H1 (cell line): ENCODE data around the gene SEMA4F. TPM values are rescaled to one million over a fixed set of nuclear protein-coding genes. Genes with fewer than 3 reads are reported as not detected.

Source experiments
- CTCF ChIA-PET: fragments of 300-600 bp; sonication (Branson Sonifier 250); formaldehyde crosslinking; loops from one replicate; lab custom pipeline; 2021; ENCODE audit not compliant: partially characterized antibody; lab: Charles Lee
- POLR2A ChIA-PET: fragments of 300-600 bp; sonication (Branson Sonifier 250); formaldehyde crosslinking; loops from one replicate; lab custom pipeline; 2021; ENCODE audit warnings: inconsistent platforms; ENCODE audit not compliant: partially characterized antibody; lab: Charles Lee
- DNase-seq, 2 experiments: peaks; one replicate each; pipeline versions ENCODE4 v3.0.0 to v3.0.0-alpha.2; 2010 to 2022; ENCODE audit warnings: low spot score in 2 of 2, low read depth in 1 of 2, mixed read lengths in 1 of 2
- FAIRE-seq: peaks from 2 replicates; lab custom pipeline; 2011; peaks lifted over from hg19 to GRCh38; lab: Jason Lieb, UNC
- H2AFZ ChIP-seq: 2 replicates; pipeline ENCODE4 v1.8.1; 2012; ENCODE audit warnings: low read length, inconsistent platforms
- H2AK5ac ChIP-seq: 2 replicates; pipeline ENCODE4 v1.6.1; 2013; ENCODE audit warnings: low read depth, low read length
- H2BK120ac ChIP-seq: replicated peaks from 2 replicates; pipeline ENCODE3; 2013; ENCODE audit warnings: low read depth, low read length, inconsistent platforms
- H2BK12ac ChIP-seq: 2 replicates; pipeline ENCODE4 v1.6.1; 2013; ENCODE audit warnings: low read depth, low read length
- H2BK15ac ChIP-seq: 2 replicates; pipeline ENCODE4 v1.6.1; 2013; ENCODE audit warnings: low read length
- H2BK20ac ChIP-seq: 2 replicates; pipeline ENCODE4 v1.6.1; 2013; ENCODE audit warnings: low read length
- H2BK5ac ChIP-seq: 2 replicates; pipeline ENCODE4 v1.6.1; 2013; ENCODE audit warnings: low read depth, low read length
- H3K14ac ChIP-seq: 2 replicates; pipeline ENCODE4 v1.6.1; 2013; ENCODE audit warnings: inconsistent platforms; ENCODE audit not compliant: insufficient read length
- H3K18ac ChIP-seq: 2 replicates; pipeline ENCODE4 v1.6.1; 2013; ENCODE audit warnings: low read length; ENCODE audit errors: extremely low read depth
- H3K23ac ChIP-seq: 2 replicates; pipeline ENCODE4 v1.6.1; 2013; ENCODE audit warnings: inconsistent platforms; ENCODE audit not compliant: insufficient read length
- H3K23me2 ChIP-seq: 2 replicates; pipeline ENCODE4 v1.6.1; 2013; ENCODE audit warnings: low read depth, low read length
- H3K27ac ChIP-seq: 2 replicates; pipeline ENCODE4 v1.6.1; 2011; ENCODE audit warnings: low read depth, low read length, inconsistent platforms
- H3K27me3 ChIP-seq, 4 experiments: replicated peaks in 1 of 4; 1 replicate in 1 of 4; 2 replicates in 3 of 4; pipeline versions ENCODE4 v1.6.1 to v1.8.1; 2011 to 2013; ENCODE audit warnings: low read length in 3 of 4, mild to moderate bottlenecking in 3 of 4, inconsistent platforms in 2 of 4, mixed read lengths in 2 of 4, moderate library complexity in 1 of 4; ENCODE audit not compliant: control insufficient read depth in 3 of 4, insufficient read depth in 3 of 4; ENCODE audit errors: extremely low read depth in 1 of 4
- H3K36me3 ChIP-seq, 4 experiments: 2 replicates each; pipeline versions ENCODE4 v1.6.1 to v1.8.1; 2011 to 2013; ENCODE audit warnings: mild to moderate bottlenecking in 4 of 4, low read length in 3 of 4, moderate library complexity in 2 of 4, control low read depth in 1 of 4, inconsistent platforms in 1 of 4; ENCODE audit not compliant: insufficient read depth in 4 of 4, control insufficient read depth in 2 of 4
- H3K4ac ChIP-seq: replicated peaks from 2 replicates; pipeline ENCODE3; 2013; ENCODE audit warnings: low read length, low read depth, mixed read lengths, inconsistent platforms; ENCODE audit not compliant: insufficient read length
- H3K4me1 ChIP-seq, 4 experiments: replicated peaks in 1 of 4; 1 replicate in 1 of 4; 2 replicates in 3 of 4; pipeline versions ENCODE4 v1.6.1 to v1.8.1; 2011 to 2013; ENCODE audit warnings: low read length in 3 of 4, inconsistent platforms in 2 of 4, mixed read lengths in 1 of 4; ENCODE audit not compliant: insufficient read depth in 4 of 4, control insufficient read depth in 3 of 4
- H3K4me2 ChIP-seq, 2 experiments: 2 replicates each; pipeline versions ENCODE4 v1.6.1 to v1.8.1; 2011 to 2013; ENCODE audit warnings: low read depth in 2 of 2, low read length in 2 of 2, control low read depth in 1 of 2, inconsistent platforms in 1 of 2, mild to moderate bottlenecking in 1 of 2; ENCODE audit not compliant: insufficient read depth in 1 of 2
- H3K4me3 ChIP-seq, 4 experiments: fragments of 200-600, 300-600 bp in 1 of 4; sonication (generic), shearing (Covaris generic), sonication (Bioruptor Twin) in 1 of 4; 2 replicates each; pipeline versions ENCODE4 v1.5.1 to v1.8.1; 2011 to 2016; ENCODE audit warnings: low read length in 4 of 4, low read depth in 3 of 4, control low read depth in 2 of 4, inconsistent platforms in 2 of 4, mild to moderate bottlenecking in 2 of 4, mixed read lengths in 1 of 4, moderate library complexity in 1 of 4; ENCODE audit not compliant: insufficient read depth in 2 of 4; ENCODE audit errors: extremely low read depth in 1 of 4
- H3K56ac ChIP-seq: replicated peaks from 2 replicates; pipeline ENCODE3; 2013; ENCODE audit warnings: low read depth, mild to moderate bottlenecking, mixed read lengths, low read length, inconsistent platforms; ENCODE audit not compliant: insufficient read length
- H3K79me1 ChIP-seq: 2 replicates; pipeline ENCODE4 v1.6.1; 2013; ENCODE audit warnings: low read depth, low read length, control low read depth
- H3K79me2 ChIP-seq, 2 experiments: 2 replicates each; pipeline versions ENCODE4 v1.6.1 to v1.8.1; 2012 to 2013; ENCODE audit warnings: low read length in 2 of 2, mild to moderate bottlenecking in 2 of 2, inconsistent platforms in 1 of 2; ENCODE audit not compliant: insufficient read depth in 2 of 2, control insufficient read depth in 1 of 2
- H3K9ac ChIP-seq, 4 experiments: replicated peaks in 1 of 4; 1 replicate in 1 of 4; 2 replicates in 3 of 4; pipeline versions ENCODE4 v1.6.1 to v1.8.1; 2011 to 2013; ENCODE audit warnings: low read depth in 3 of 4, low read length in 3 of 4, control low read depth in 2 of 4, mild to moderate bottlenecking in 2 of 4, moderate library complexity in 2 of 4, inconsistent platforms in 1 of 4; ENCODE audit errors: extremely low read depth in 1 of 4
- H3K9me3 ChIP-seq, 2 experiments: 2 replicates each; pipeline versions ENCODE4 v1.6.1 to v1.8.1; 2012 to 2013; ENCODE audit warnings: mild to moderate bottlenecking in 2 of 2, moderate library complexity in 2 of 2, control low read depth in 1 of 2, inconsistent platforms in 1 of 2, low read depth in 1 of 2, low read length in 1 of 2, mixed read lengths in 1 of 2; ENCODE audit not compliant: insufficient read depth in 2 of 2
- H4K20me1 ChIP-seq, 2 experiments: replicated peaks in 1 of 2; 2 replicates each; pipeline versions ENCODE3 to v1.8.1; 2011 to 2013; ENCODE audit warnings: inconsistent platforms in 2 of 2, low read length in 2 of 2, mild to moderate bottlenecking in 1 of 2; ENCODE audit not compliant: insufficient read depth in 2 of 2, control insufficient read depth in 1 of 2
- H4K5ac ChIP-seq: 2 replicates; pipeline ENCODE4 v1.6.1; 2013; ENCODE audit warnings: low read length, low read depth, mixed read lengths, inconsistent platforms; ENCODE audit not compliant: insufficient read length
- H4K8ac ChIP-seq: 2 replicates; pipeline ENCODE4 v1.8.0; 2013; ENCODE audit warnings: mild to moderate bottlenecking, moderate library complexity, low read length, inconsistent platforms; ENCODE audit not compliant: insufficient read depth; ENCODE audit errors: extremely low read depth
- H4K91ac ChIP-seq: replicated peaks from 2 replicates; pipeline ENCODE3; 2013; ENCODE audit warnings: low read length, mixed read lengths, inconsistent platforms; ENCODE audit not compliant: insufficient read length
- BRCA1 ChIP-seq: IDR thresholded peaks from 2 replicates; pipeline ENCODE4 v1.6.1; 2012; ENCODE audit warnings: low read depth, low read length, improper control_type of control experiment
- CBX5 ChIP-seq: fragments of 300-800, 300-1000 bp; sonication (generic); IDR thresholded peaks from 2 replicates; pipeline ENCODE4 v1.7.1; 2016; ENCODE audit warnings: antibody characterized with exemption, low read length, low read depth
- CHD2 ChIP-seq: IDR thresholded peaks from 2 replicates; pipeline ENCODE4 v1.6.1; 2012; ENCODE audit warnings: low read length, improper control_type of control experiment
- GABPA ChIP-seq: IDR thresholded peaks from 2 replicates; pipeline ENCODE4 v1.6.1; 2011; ENCODE audit warnings: mild to moderate bottlenecking, low read length, moderate library complexity, borderline replicate concordance; ENCODE audit not compliant: insufficient read depth
- HDAC6 ChIP-seq: IDR thresholded peaks from one replicate; pipeline ENCODE4 v1.7.1; 2012; ENCODE audit warnings: low read depth, mild to moderate bottlenecking, inconsistent platforms, low read length, moderate library complexity
- MAX ChIP-seq: IDR thresholded peaks from 2 replicates; pipeline ENCODE4 v1.6.1; 2012; ENCODE audit warnings: inconsistent platforms
- POLR2AphosphoS5 ChIP-seq: IDR thresholded peaks from 2 replicates; pipeline ENCODE4 v1.6.1; 2011; ENCODE audit warnings: low read depth, low read length
- TEAD4 ChIP-seq: IDR thresholded peaks from 2 replicates; pipeline ENCODE4 v1.6.1; 2012; ENCODE audit warnings: low read depth, low read length, inconsistent platforms, mixed read lengths
- ZNF274 ChIP-seq: IDR thresholded peaks from 2 replicates; pipeline ENCODE4 v1.7.0; 2012; ENCODE audit warnings: low read length, borderline replicate concordance; ENCODE audit errors: extremely low read depth
- WGBS, 2 experiments: shearing (Covaris generic) in 1 of 2; methylation state at CpG; one replicate each; pipeline versions ENCODE4 v1.1.6 to v1.1.7; 2013 to 2015; ENCODE audit warnings: low lambda C conversion rate in 2 of 2, mixed read lengths in 2 of 2, inconsistent platforms in 1 of 2, low coverage in 1 of 2, missing lambda C conversion rate in 1 of 2; ENCODE audit not compliant: insufficient replicate concordance in 2 of 2, insufficient coverage in 1 of 2, insufficient read length in 1 of 2; ENCODE audit errors: extremely low coverage in 1 of 2, missing lambda C conversion rate in 1 of 2; 5-methylcytosine and 5-hydroxymethylcytosine counted together
- polyA plus RNA-seq, 7 experiments: library from polyadenylated mRNA; depleted of rRNA in 3 of 7; stranded (reverse) in 5 of 7; unstranded in 2 of 7; fragments of >200 nt in 5 of 7; fragments of 200-250 nt in 2 of 7; gene quantifications; 1 replicate in 5 of 7; 2 replicates in 1 of 7; 4 replicates in 1 of 7; pipeline versions ENCODE4 v1.2.1 to v1.2.3, GENCODE V29; 2011 to 2013; ENCODE audit warnings: missing spikeins in 2 of 7, mixed read lengths in 2 of 7
- total RNA-seq: library from RNA; stranded (reverse); fragmentation: NEBNext Ultra II Directional; extraction: Animal tissue kit (Norgen Biotek cat#: 25700); gene quantifications from 2 replicates; pipeline ENCODE4 v1.2.1, GENCODE V29; 2021

Gene SEMA4F
- total and polyA plus RNA-seq, 2 of the 8 experiments (the other 6 are each of a cell fraction or from before 2014, with no cell fraction given): 3.3 to 3.4 TPM

GRCh38 chr2:74659462-74659861, 5.4 kb downstream of the SEMA4F start:
- peaks cover 3% of the 10 kb centered on the region; the same call in 1 of the 2 replicates for H3K23me2 ChIP-seq
- peaks cover 0 to 3% of the 10 kb centered on the region in 2 experiments for H4K20me1 ChIP-seq
- CTCF ChIA-PET: no interaction called here
- FAIRE-seq (no peak), DNase-seq (no peak)
- H2BK15ac ChIP-seq: no peak overlapping the region
- no peak overlapping the region for H3K4ac ChIP-seq
- H4K91ac ChIP-seq: no peak overlapping the region
- H3K79me2 ChIP-seq: no peaks in the 10 kb centered on the region
- H2BK12ac ChIP-seq: no peak overlapping the region
- no peak overlapping the region for H2AFZ ChIP-seq
- H2BK5ac ChIP-seq: no peak overlapping the region
- 71% methylated on average over 2 of the region's 2 CpGs; no CpG with 5 or more reads in 1 of the 2 experiments for WGBS, 2 experiments
- H3K27ac ChIP-seq: no peak overlapping the region
- peaks cover 0 to 4% (median 3%) of the 10 kb centered on the region in 4 experiments; a peak in 2 of 7 replicates for H3K4me1 ChIP-seq
- H3K4me3 ChIP-seq: no peak overlapping the region
- H4K5ac ChIP-seq: no peak overlapping the region
- H3K9me3 ChIP-seq: no peaks in the 10 kb centered on the region
- no peak overlapping the region for H3K14ac ChIP-seq
- H4K8ac ChIP-seq: no peak overlapping the region
- H3K27me3 ChIP-seq: peaks cover 12 to 18% (median 16%) of the 10 kb centered on the region in 4 experiments
- no peak overlapping the region for H3K4me2 ChIP-seq
- no peaks in the 10 kb centered on the region; a peak in 1 of 8 replicates for H3K36me3 ChIP-seq
- no peak overlapping the region for H3K18ac ChIP-seq
- no peak overlapping the region for H3K23ac ChIP-seq
- H3K9ac ChIP-seq: no peak overlapping the region
- H2AK5ac ChIP-seq: no peak overlapping the region
- no peak overlapping the region for H2BK120ac ChIP-seq
- no peak for TF ChIP-seq BRCA1
- no peak for TF ChIP-seq HDAC6
- TF ChIP-seq CHD2: no peak
- no peak for TF ChIP-seq POLR2AphosphoS5
- no peak for TF ChIP-seq MAX
- no peak for TF ChIP-seq TEAD4
- no peak for TF ChIP-seq ZNF274
- no peak for TF ChIP-seq GABPA
- TF ChIP-seq CBX5: no peak
- POLR2A ChIA-PET: no interaction called here
- no peak overlapping the region for H3K56ac ChIP-seq
- H2BK20ac ChIP-seq: no peak overlapping the region
- H3K79me1 ChIP-seq: no peaks in the 10 kb centered on the region
